ENCODE results near the gene DCC. TPM values are rescaled to one million over a fixed set of nuclear protein-coding genes. Genes with fewer than 3 reads are reported as not detected.

The DCC gene
- total and polyA plus RNA-seq, 2 experiments from 2014 or later: 0.53 to 0.73 TPM

DNA sequence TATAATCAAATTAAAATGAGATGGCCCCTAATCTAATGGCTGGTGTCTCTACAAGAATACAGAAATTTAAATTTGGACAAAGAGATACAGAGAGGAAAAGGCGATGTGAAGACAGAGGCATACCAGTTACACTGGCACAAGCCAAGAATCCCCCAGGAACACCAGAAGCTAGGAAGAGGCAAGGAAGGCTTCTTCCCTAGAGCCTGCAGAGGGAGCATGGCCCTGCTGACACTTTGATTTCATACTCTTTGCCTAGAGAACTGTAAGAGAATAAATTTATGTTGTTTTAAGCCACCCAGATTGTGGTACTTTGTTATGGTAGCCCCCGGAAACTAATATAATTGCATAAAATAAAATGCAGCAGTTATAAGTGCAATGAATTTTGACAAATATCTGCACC, 1213.0 kb downstream of the DCC start:
- no peaks in the 10 kb centered on the region for H3K4me1 Mint-ChIP-seq
- H3K27me3 ChIP-seq (ENCODE audit: insufficient read depth): no peaks in the 10 kb centered on the region
- no peak overlapping the region for H3K27ac Mint-ChIP-seq
- no peaks in the 10 kb centered on the region for H3K4me1 ChIP-seq (ENCODE audit: insufficient read depth)
- H2AFZ ChIP-seq: no peak overlapping the region
- peak; percentile 26; the same call in 1 of the 3 replicates for ATAC-seq
- H3K4me2 ChIP-seq: no peak overlapping the region
- H3K79me2 ChIP-seq (replicated peaks; ENCODE audit: insufficient read depth): no peaks in the 10 kb centered on the region
- no peaks in the 10 kb centered on the region for H3K36me3 ChIP-seq (ENCODE audit: insufficient read depth)
- TF ChIP-seq, protein P1, sequence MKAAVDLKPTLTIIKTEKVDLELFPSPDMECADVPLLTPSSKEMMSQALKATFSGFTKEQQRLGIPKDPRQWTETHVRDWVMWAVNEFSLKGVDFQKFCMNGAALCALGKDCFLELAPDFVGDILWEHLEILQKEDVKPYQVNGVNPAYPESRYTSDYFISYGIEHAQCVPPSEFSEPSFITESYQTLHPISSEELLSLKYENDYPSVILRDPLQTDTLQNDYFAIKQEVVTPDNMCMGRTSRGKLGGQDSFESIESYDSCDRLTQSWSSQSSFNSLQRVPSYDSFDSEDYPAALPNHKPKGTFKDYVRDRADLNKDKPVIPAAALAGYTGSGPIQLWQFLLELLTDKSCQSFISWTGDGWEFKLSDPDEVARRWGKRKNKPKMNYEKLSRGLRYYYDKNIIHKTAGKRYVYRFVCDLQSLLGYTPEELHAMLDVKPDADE (IDR thresholded peaks at IDR 0.05): no peak
- TF ChIP-seq, protein P2, sequence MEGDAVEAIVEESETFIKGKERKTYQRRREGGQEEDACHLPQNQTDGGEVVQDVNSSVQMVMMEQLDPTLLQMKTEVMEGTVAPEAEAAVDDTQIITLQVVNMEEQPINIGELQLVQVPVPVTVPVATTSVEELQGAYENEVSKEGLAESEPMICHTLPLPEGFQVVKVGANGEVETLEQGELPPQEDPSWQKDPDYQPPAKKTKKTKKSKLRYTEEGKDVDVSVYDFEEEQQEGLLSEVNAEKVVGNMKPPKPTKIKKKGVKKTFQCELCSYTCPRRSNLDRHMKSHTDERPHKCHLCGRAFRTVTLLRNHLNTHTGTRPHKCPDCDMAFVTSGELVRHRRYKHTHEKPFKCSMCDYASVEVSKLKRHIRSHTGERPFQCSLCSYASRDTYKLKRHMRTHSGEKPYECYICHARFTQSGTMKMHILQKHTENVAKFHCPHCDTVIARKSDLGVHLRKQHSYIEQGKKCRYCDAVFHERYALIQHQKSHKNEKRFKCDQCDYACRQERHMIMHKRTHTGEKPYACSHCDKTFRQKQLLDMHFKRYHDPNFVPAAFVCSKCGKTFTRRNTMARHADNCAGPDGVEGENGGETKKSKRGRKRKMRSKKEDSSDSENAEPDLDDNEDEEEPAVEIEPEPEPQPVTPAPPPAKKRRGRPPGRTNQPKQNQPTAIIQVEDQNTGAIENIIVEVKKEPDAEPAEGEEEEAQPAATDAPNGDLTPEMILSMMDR (conservative IDR thresholded peaks at IDR 0.05; ENCODE audit: low read depth in 2 of 2): peak; percentile 16 to 30; a peak in 2 of 4 replicates
- H3K27ac ChIP-seq (ENCODE audit: low read depth): no peak overlapping the region
- no peaks in the 10 kb centered on the region for H3K27me3 Mint-ChIP-seq (ENCODE audit: insufficient read depth, low read depth, poor library complexity)
- peaks cover 7% of the 10 kb centered on the region; the same call in 1 of the 3 replicates for H3K36me3 Mint-ChIP-seq (ENCODE audit: low read depth)
- no peak overlapping the region for H3K4me3 Mint-ChIP-seq
- H3F3A ChIP-seq (replicated peaks; ENCODE audit: low read depth): no peaks in the 10 kb centered on the region
- H3K9me2 ChIP-seq (ENCODE audit: insufficient read depth): no peaks in the 10 kb centered on the region; the same call in 1 of the 2 replicates
- no peaks in the 10 kb centered on the region for H4K20me1 ChIP-seq (replicated peaks; ENCODE audit: insufficient read depth)
- DNase-seq (ENCODE audit: low spot score): peak; percentile 7
- H3K9me3 Mint-ChIP-seq: peaks cover 11% of the 10 kb centered on the region
- no peak overlapping the region for H3K4me3 ChIP-seq

DNA sequence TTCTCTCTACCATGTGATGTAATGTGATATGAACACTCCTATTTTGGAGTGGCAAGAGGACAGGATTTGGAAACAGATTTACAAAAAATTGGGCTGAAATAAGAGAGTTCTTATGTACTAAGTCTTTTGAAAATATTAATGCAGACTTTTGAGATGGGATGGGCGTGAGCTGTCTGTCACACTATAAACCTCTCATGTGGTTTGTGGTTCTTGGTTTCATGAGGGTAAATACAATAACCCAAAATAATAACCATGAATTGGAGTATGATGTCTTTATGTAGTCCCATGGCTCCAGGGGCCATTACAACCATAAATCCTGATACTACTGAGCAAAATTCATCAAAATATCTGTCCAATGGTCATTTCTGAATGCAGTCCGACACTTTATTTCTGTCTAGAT, 1216.5 kb downstream of the DCC start:
- no peaks in the 10 kb centered on the region for H3K9me2 ChIP-seq (ENCODE audit: insufficient read depth)
- no peak overlapping the region for H3K27ac ChIP-seq (ENCODE audit: low read depth)
- H3K36me3 ChIP-seq (ENCODE audit: insufficient read depth): no peaks in the 10 kb centered on the region
- Mint-ChIP-seq H3K27me3 (ENCODE audit: insufficient read depth, low read depth, poor library complexity) (no peaks in the 10 kb centered on the region), H3K27ac (no peak overlapping the region), H3K4me1 (no peaks in the 10 kb centered on the region), H3K36me3 (ENCODE audit: low read depth) (peaks cover 8% of the 10 kb centered on the region), H3K9me3 (peaks cover 17% of the 10 kb centered on the region), H3K4me3 (no peak overlapping the region)
- ATAC-seq (no peak), DNase-seq (ENCODE audit: low spot score) (no peak)
- no peak overlapping the region for H2AFZ ChIP-seq
- H3F3A ChIP-seq (replicated peaks; ENCODE audit: low read depth): no peaks in the 10 kb centered on the region
- H3K4me1 ChIP-seq (ENCODE audit: insufficient read depth): no peaks in the 10 kb centered on the region
- H3K4me2 ChIP-seq: no peak overlapping the region
- no peaks in the 10 kb centered on the region for H3K79me2 ChIP-seq (replicated peaks; ENCODE audit: insufficient read depth)
- H4K20me1 ChIP-seq (replicated peaks; ENCODE audit: insufficient read depth): no peaks in the 10 kb centered on the region
- H3K4me3 ChIP-seq: no peak overlapping the region
- H3K27me3 ChIP-seq (ENCODE audit: insufficient read depth): no peaks in the 10 kb centered on the region
- no peak for TF ChIP-seq POLR2AphosphoS5 (IDR thresholded peaks at IDR 0.05; ENCODE audit: low read depth)
- TF ChIP-seq, protein P3, sequence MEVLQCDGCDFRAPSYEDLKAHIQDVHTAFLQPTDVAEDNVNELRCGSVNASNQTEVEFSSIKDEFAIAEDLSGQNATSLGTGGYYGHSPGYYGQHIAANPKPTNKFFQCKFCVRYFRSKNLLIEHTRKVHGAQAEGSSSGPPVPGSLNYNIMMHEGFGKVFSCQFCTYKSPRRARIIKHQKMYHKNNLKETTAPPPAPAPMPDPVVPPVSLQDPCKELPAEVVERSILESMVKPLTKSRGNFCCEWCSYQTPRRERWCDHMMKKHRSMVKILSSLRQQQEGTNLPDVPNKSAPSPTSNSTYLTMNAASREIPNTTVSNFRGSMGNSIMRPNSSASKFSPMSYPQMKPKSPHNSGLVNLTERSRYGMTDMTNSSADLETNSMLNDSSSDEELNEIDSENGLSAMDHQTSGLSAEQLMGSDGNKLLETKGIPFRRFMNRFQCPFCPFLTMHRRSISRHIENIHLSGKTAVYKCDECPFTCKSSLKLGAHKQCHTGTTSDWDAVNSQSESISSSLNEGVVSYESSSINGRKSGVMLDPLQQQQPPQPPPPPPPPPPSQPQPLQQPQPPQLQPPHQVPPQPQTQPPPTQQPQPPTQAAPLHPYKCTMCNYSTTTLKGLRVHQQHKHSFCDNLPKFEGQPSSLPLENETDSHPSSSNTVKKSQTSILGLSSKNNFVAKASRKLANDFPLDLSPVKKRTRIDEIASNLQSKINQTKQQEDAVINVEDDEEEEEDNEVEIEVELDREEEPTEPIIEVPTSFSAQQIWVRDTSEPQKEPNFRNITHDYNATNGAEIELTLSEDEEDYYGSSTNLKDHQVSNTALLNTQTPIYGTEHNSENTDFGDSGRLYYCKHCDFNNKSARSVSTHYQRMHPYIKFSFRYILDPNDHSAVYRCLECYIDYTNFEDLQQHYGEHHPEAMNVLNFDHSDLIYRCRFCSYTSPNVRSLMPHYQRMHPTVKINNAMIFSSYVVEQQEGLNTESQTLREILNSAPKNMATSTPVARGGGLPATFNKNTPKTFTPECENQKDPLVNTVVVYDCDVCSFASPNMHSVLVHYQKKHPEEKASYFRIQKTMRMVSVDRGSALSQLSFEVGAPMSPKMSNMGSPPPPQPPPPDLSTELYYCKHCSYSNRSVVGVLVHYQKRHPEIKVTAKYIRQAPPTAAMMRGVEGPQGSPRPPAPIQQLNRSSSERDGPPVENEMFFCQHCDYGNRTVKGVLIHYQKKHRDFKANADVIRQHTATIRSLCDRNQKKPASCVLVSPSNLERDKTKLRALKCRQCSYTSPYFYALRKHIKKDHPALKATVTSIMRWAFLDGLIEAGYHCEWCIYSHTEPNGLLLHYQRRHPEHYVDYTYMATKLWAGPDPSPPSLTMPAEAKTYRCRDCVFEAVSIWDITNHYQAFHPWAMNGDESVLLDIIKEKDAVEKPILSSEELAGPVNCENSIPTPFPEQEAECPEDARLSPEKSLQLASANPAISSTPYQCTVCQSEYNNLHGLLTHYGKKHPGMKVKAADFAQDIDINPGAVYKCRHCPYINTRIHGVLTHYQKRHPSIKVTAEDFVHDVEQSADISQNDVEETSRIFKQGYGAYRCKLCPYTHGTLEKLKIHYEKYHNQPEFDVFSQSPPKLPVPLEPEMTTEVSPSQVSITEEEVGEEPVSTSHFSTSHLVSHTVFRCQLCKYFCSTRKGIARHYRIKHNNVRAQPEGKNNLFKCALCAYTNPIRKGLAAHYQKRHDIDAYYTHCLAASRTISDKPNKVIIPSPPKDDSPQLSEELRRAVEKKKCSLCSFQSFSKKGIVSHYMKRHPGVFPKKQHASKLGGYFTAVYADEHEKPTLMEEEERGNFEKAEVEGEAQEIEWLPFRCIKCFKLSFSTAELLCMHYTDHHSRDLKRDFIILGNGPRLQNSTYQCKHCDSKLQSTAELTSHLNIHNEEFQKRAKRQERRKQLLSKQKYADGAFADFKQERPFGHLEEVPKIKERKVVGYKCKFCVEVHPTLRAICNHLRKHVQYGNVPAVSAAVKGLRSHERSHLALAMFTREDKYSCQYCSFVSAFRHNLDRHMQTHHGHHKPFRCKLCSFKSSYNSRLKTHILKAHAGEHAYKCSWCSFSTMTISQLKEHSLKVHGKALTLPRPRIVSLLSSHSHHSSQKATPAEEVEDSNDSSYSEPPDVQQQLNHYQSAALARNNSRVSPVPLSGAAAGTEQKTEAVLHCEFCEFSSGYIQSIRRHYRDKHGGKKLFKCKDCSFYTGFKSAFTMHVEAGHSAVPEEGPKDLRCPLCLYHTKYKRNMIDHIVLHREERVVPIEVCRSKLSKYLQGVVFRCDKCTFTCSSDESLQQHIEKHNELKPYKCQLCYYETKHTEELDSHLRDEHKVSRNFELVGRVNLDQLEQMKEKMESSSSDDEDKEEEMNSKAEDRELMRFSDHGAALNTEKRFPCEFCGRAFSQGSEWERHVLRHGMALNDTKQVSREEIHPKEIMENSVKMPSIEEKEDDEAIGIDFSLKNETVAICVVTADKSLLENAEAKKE (CRISPR knock-in tag; IDR thresholded peaks at IDR 0.05): no peak
- TF ChIP-seq, protein P1 (IDR thresholded peaks at IDR 0.05): no peak
- TF ChIP-seq ZNF114 (CRISPR knock-in tag; IDR thresholded peaks at IDR 0.05): no peak
- TF ChIP-seq, protein P4, sequence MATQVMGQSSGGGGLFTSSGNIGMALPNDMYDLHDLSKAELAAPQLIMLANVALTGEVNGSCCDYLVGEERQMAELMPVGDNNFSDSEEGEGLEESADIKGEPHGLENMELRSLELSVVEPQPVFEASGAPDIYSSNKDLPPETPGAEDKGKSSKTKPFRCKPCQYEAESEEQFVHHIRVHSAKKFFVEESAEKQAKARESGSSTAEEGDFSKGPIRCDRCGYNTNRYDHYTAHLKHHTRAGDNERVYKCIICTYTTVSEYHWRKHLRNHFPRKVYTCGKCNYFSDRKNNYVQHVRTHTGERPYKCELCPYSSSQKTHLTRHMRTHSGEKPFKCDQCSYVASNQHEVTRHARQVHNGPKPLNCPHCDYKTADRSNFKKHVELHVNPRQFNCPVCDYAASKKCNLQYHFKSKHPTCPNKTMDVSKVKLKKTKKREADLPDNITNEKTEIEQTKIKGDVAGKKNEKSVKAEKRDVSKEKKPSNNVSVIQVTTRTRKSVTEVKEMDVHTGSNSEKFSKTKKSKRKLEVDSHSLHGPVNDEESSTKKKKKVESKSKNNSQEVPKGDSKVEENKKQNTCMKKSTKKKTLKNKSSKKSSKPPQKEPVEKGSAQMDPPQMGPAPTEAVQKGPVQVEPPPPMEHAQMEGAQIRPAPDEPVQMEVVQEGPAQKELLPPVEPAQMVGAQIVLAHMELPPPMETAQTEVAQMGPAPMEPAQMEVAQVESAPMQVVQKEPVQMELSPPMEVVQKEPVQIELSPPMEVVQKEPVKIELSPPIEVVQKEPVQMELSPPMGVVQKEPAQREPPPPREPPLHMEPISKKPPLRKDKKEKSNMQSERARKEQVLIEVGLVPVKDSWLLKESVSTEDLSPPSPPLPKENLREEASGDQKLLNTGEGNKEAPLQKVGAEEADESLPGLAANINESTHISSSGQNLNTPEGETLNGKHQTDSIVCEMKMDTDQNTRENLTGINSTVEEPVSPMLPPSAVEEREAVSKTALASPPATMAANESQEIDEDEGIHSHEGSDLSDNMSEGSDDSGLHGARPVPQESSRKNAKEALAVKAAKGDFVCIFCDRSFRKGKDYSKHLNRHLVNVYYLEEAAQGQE (IDR thresholded peaks at IDR 0.05; ENCODE audit: unreplicated experiment): no peak
- TF ChIP-seq JUNB (IDR thresholded peaks at IDR 0.05; ENCODE audit: unreplicated experiment): no peak

Measured in GM23338 (cell line).